Loucy (cell line): ENCODE results near the gene GRIA3.

Source experiments
- H2AFZ ChIP-seq: fragments of 200-600 bp; sonication (generic); 2 replicates; pipeline ENCODE4 v1.6.0; 2016; ENCODE audit warnings: antibody characterized with exemption, mild to moderate bottlenecking, low read length, moderate library complexity
- H3F3A ChIP-seq: fragments of 200-600 bp; 2 replicates; pipeline ENCODE4 v1.6.0; 2016; ENCODE audit warnings: antibody characterized with exemption, low read depth, mild to moderate bottlenecking
- H3K27me3 ChIP-seq: fragments of 200-600 bp; sonication (generic); 2 replicates; pipeline ENCODE4 v1.6.1; 2014; ENCODE audit warnings: low read length, mild to moderate bottlenecking; ENCODE audit not compliant: insufficient read depth, poor library complexity, severe bottlenecking
- H3K36me3 ChIP-seq: fragments of 200-600 bp; sonication (generic); 2 replicates; pipeline ENCODE4 v1.6.1; 2016; ENCODE audit warnings: low read length; ENCODE audit not compliant: insufficient read depth
- H3K4me1 ChIP-seq: fragments of 200-600 bp; sonication (generic); 2 replicates; pipeline ENCODE4 v1.5.1; 2014; ENCODE audit warnings: low read length, mild to moderate bottlenecking; ENCODE audit not compliant: insufficient read depth, poor library complexity, severe bottlenecking
- H3K4me2 ChIP-seq: fragments of 200-600 bp; sonication (generic); 2 replicates; pipeline ENCODE4 v1.6.0; 2014; ENCODE audit warnings: antibody characterized with exemption, low read length, low read depth, mild to moderate bottlenecking; ENCODE audit not compliant: poor library complexity, severe bottlenecking
- H3K4me3 ChIP-seq: fragments of 200-600 bp; sonication (generic); 2 replicates; pipeline ENCODE4 v1.5.1; 2014; ENCODE audit warnings: low read length, mild to moderate bottlenecking, mixed read lengths; ENCODE audit not compliant: poor library complexity, severe bottlenecking
- H3K79me2 ChIP-seq: fragments of 200-600 bp; sonication (generic); 2 replicates; pipeline ENCODE4 v1.6.1; 2014; ENCODE audit warnings: low read length; ENCODE audit not compliant: insufficient read depth
- H3K9ac ChIP-seq: fragments of 200-600 bp; sonication (generic); 2 replicates; pipeline ENCODE4 v1.6.0; 2014; ENCODE audit warnings: mild to moderate bottlenecking, low read depth, low read length, moderate library complexity; ENCODE audit not compliant: poor library complexity, severe bottlenecking
- H3K9me2 ChIP-seq: fragments of 200-600 bp; sonication (generic); replicated peaks from 2 replicates; pipeline ENCODE4 v1.6.1; 2016; ENCODE audit warnings: low read depth, low read length, mixed read lengths
- H3K9me3 ChIP-seq: fragments of 200-600 bp; sonication (generic); 2 replicates; pipeline ENCODE4 v1.6.1; 2014; ENCODE audit warnings: mild to moderate bottlenecking, antibody characterized with exemption, low read length, low read depth; ENCODE audit not compliant: insufficient read depth
- H4K20me1 ChIP-seq: fragments of 200-600 bp; sonication (generic); 2 replicates; pipeline ENCODE4 v1.6.0; 2014; ENCODE audit warnings: antibody characterized with exemption, low read length, mild to moderate bottlenecking; ENCODE audit not compliant: insufficient read depth, poor library complexity, severe bottlenecking
- EZH2phosphoT487 ChIP-seq: fragments of 200-600 bp; IDR thresholded peaks from 2 replicates; pipeline ENCODE4 v1.6.1; 2018; ENCODE audit warnings: antibody characterized with exemption, mild to moderate bottlenecking, moderate library complexity, borderline replicate concordance
- TF ChIP-seq, protein P1 (sequence below): fragments of 200-600 bp; sonication (generic); conservative IDR thresholded peaks from 2 replicates; pipeline ENCODE4 v1.5.1; 2014; ENCODE audit warnings: mild to moderate bottlenecking, antibody characterized with exemption, low read length

The GRIA3 gene

GRCh38 chrX:123260920-123261418 lies 76.9 kb downstream of the GRIA3 start:
- TF ChIP-seq EZH2phosphoT487: no peak
- Histone ChIP-seq H3K4me2 (no peak overlapping the region), H3K36me3 (no peaks in the 10 kb centered on the region), H3K9me2 (no peaks in the 10 kb centered on the region), H3K4me1 (no peaks in the 10 kb centered on the region), H3K9ac (no peak overlapping the region), H4K20me1 (no peaks in the 10 kb centered on the region), H2AFZ (no peak overlapping the region), H3K27me3 (no peaks in the 10 kb centered on the region), H3K4me3 (no peak overlapping the region), H3K79me2 (no peaks in the 10 kb centered on the region), H3K9me3 (no peaks in the 10 kb centered on the region), H3F3A (no peaks in the 10 kb centered on the region)

- no peaks in the 10 kb centered on the region for H4K20me1 ChIP-seq
- no peaks in the 10 kb centered on the region for H3K9me3 ChIP-seq
- H3K9me2 ChIP-seq: no peaks in the 10 kb centered on the region
- H3K36me3 ChIP-seq: no peaks in the 10 kb centered on the region
- H3F3A ChIP-seq: no peaks in the 10 kb centered on the region
- no peak for TF ChIP-seq EZH2phosphoT487
- H3K79me2 ChIP-seq: no peaks in the 10 kb centered on the region
- H3K4me1 ChIP-seq: no peaks in the 10 kb centered on the region
- no peak overlapping the region for H2AFZ ChIP-seq
- H3K27me3 ChIP-seq: no peaks in the 10 kb centered on the region
- no peak overlapping the region for H3K4me3 ChIP-seq
- H3K4me2 ChIP-seq: no peak overlapping the region
- no peak overlapping the region for H3K9ac ChIP-seq
These were observed 79.2 kb downstream of the GRIA3 start for GRCh38 chrX:123263270-123263669.

GRCh38 chrX:123263747-123264146 lies 79.7 kb downstream of the GRIA3 start:
- H3K27me3 ChIP-seq: no peaks in the 10 kb centered on the region
- no peak overlapping the region for H3K4me3 ChIP-seq
- H3K9ac ChIP-seq: no peak overlapping the region
- H3K4me1 ChIP-seq: no peaks in the 10 kb centered on the region
- no peaks in the 10 kb centered on the region for H3F3A ChIP-seq
- TF ChIP-seq, protein P1, sequence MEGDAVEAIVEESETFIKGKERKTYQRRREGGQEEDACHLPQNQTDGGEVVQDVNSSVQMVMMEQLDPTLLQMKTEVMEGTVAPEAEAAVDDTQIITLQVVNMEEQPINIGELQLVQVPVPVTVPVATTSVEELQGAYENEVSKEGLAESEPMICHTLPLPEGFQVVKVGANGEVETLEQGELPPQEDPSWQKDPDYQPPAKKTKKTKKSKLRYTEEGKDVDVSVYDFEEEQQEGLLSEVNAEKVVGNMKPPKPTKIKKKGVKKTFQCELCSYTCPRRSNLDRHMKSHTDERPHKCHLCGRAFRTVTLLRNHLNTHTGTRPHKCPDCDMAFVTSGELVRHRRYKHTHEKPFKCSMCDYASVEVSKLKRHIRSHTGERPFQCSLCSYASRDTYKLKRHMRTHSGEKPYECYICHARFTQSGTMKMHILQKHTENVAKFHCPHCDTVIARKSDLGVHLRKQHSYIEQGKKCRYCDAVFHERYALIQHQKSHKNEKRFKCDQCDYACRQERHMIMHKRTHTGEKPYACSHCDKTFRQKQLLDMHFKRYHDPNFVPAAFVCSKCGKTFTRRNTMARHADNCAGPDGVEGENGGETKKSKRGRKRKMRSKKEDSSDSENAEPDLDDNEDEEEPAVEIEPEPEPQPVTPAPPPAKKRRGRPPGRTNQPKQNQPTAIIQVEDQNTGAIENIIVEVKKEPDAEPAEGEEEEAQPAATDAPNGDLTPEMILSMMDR: no peak
- no peak for TF ChIP-seq EZH2phosphoT487
- no peaks in the 10 kb centered on the region for H3K9me3 ChIP-seq
- H3K4me2 ChIP-seq: no peak overlapping the region
- no peaks in the 10 kb centered on the region for H4K20me1 ChIP-seq
- H3K9me2 ChIP-seq: no peaks in the 10 kb centered on the region
- H2AFZ ChIP-seq: no peak overlapping the region
- no peaks in the 10 kb centered on the region for H3K79me2 ChIP-seq
- H3K36me3 ChIP-seq: no peaks in the 10 kb centered on the region

DNA sequence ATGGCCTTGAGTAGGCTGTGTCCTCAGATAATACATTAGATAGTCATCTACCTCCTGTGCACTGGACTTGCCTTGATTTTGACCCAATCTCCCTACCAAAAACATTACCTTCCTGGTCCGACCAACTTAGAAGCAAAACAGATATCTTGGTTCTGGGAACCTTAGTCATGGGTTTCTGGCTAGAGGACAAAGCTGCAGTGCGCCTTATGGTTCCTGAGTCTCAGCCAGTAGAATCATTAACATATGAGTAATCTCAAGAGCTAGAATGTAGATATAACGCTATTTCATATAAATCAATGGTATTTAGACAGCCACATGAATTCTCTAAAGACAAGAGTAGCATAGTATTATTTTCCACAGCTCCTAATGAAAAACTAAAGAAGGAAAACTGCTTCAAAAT lies 83.1 kb downstream of the GRIA3 start:
- H3F3A ChIP-seq: no peaks in the 10 kb centered on the region
- no peaks in the 10 kb centered on the region for H3K9me2 ChIP-seq
- H2AFZ ChIP-seq: no peak overlapping the region
- H4K20me1 ChIP-seq: no peaks in the 10 kb centered on the region
- no peak overlapping the region for H3K4me2 ChIP-seq
- H3K9ac ChIP-seq: no peak overlapping the region
- TF ChIP-seq EZH2phosphoT487: no peak
- TF ChIP-seq, protein P1: no peak
- no peaks in the 10 kb centered on the region for H3K79me2 ChIP-seq
- H3K4me1 ChIP-seq: no peaks in the 10 kb centered on the region
- no peak overlapping the region for H3K4me3 ChIP-seq
- H3K27me3 ChIP-seq: no peaks in the 10 kb centered on the region
- no peaks in the 10 kb centered on the region for H3K36me3 ChIP-seq
- H3K9me3 ChIP-seq: no peaks in the 10 kb centered on the region
